ENCODE measurements around the gene CBY2. TPM values are rescaled to one million over a fixed set of nuclear protein-coding genes. Genes with fewer than 3 reads are reported as not detected.
"Not testable (repeated sequence)": the region's sequence is repeated elsewhere in the genome, so short reads cannot be mapped to it uniquely, and the experiment has no call there.

Gene CBY2
- total RNA-seq, result not detected

GRCh38 chr13:45702088-45702487, at the start of gene CBY2:
Gene CBY2 (plus strand): TSS chr13:45702320. CDS start chr13:45702391, 71 bp downstream.
- DNase-seq (no peak), ATAC-seq (no peak)
- Histone ChIP-seq H3K27me3 (no peaks in the 10 kb centered on the region), H3K36me3 (replicated peaks in 1 of 2; ENCODE audit: insufficient read depth in 1 of 2, low read depth in 2 of 2) (no peaks in the 10 kb centered on the region), H3K4me1 (no peaks in the 10 kb centered on the region), H3K9me3 (no peaks in the 10 kb centered on the region), H3K4me3 (no peak within 1 kb of the TSS), H3K27ac (no peak within 1 kb of the TSS)
- TF ChIP-seq POLR2A (IDR thresholded peaks at IDR 0.05), result no peak
- TF ChIP-seq, protein P1, sequence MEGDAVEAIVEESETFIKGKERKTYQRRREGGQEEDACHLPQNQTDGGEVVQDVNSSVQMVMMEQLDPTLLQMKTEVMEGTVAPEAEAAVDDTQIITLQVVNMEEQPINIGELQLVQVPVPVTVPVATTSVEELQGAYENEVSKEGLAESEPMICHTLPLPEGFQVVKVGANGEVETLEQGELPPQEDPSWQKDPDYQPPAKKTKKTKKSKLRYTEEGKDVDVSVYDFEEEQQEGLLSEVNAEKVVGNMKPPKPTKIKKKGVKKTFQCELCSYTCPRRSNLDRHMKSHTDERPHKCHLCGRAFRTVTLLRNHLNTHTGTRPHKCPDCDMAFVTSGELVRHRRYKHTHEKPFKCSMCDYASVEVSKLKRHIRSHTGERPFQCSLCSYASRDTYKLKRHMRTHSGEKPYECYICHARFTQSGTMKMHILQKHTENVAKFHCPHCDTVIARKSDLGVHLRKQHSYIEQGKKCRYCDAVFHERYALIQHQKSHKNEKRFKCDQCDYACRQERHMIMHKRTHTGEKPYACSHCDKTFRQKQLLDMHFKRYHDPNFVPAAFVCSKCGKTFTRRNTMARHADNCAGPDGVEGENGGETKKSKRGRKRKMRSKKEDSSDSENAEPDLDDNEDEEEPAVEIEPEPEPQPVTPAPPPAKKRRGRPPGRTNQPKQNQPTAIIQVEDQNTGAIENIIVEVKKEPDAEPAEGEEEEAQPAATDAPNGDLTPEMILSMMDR (IDR thresholded peaks at IDR 0.05), result no peak
- intact Hi-C loops (cut with DNase I), result no loop called here
- 64 to 76% methylated on average over 1 of the region's 1 CpG for WGBS, 2 donors

DNA sequence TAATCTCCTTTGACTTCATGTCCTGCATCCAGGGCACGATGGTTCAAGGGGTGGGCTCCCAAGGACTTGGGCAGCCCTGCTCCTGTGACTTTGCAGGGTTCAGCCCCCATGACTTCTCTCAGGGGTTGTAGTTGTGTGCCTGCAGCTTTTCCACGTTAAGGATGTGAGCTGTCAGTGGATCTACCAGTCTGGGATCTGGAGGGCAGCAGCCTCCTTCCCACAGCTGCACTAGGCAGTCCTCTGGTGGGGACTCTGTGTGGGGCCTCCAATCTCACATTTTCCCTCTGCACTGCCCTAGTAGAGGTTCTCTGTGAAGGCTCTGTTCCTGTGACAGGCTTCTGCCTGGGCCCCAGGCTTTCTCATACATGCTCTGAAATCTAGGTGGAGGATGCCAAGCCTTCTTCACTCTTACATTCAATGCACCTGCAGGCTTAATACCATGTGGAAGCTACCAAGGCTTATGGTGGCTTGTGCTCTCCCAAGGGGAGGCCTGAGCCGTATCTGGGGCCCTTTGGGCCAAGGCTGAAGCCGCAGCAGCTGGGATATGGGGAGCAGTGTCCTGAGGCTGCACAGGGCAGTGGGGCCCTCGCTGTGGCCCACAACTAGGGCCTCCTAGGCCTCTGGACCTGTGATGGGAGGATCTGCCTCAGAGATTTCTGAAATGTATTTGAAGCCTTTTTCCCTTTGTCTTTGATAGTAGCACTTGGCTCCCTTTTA, 47.3 kb upstream of the CBY2 start:
- no peak overlapping the region for H3K27ac ChIP-seq
- H3K36me3 ChIP-seq (replicated peaks in 1 of 2; ENCODE audit: insufficient read depth in 1 of 2, low read depth in 2 of 2), result no peaks in the 10 kb centered on the region
- TF ChIP-seq, protein P1 (IDR thresholded peaks at IDR 0.05), result no peak
- TF ChIP-seq POLR2A (IDR thresholded peaks at IDR 0.05), result no peak
- H3K9me3 ChIP-seq, result no peaks in the 10 kb centered on the region
- H3K4me3 ChIP-seq, result no peak overlapping the region
- intact Hi-C loops (cut with DNase I), result no loop called here
- WGBS, 2 donors, result 74 to 77% methylated on average over 4 to 5 of the region's 5 CpGs
- DNase-seq (no peak), ATAC-seq (no peak)
- no peaks in the 10 kb centered on the region for H3K4me1 ChIP-seq
- H3K27me3 ChIP-seq, result no peaks in the 10 kb centered on the region

DNA sequence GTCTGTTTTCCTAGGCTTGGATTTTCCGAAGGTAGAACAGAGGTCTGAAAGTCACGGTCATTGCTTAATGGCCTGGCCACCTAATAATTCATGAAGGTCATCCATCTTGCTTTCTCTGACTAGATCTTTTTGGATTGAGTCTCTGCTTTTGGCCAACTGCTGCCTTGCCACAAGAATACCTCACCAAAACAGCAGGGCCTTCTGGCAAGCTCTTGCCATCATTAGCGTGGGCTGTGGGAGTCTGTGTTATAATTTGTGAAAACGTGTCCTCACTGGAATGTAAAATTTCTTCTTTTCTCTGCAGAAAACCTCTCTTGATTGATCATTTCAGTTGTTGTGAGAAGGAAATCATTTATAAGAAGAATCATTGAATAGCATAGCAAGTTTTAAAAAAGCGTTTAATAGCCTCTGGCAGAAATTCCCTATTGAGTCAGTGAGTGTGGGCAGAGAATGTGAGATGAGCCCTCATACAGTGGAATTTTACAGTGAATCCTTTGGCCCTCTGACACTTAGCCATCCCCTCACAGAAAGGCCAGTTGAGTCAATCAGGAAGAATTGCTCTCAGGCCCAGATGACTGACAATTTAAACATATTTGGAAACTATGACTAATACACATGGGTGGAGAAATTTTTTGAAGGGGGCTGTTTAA, 43.4 kb upstream of the CBY2 start:
- intact Hi-C loops (cut with DNase I), result no loop called here
- Histone ChIP-seq H3K27ac (no peak overlapping the region), H3K36me3 (replicated peaks in 1 of 2; ENCODE audit: insufficient read depth in 1 of 2, low read depth in 2 of 2) (no peaks in the 10 kb centered on the region), H3K9me3 (no peaks in the 10 kb centered on the region), H3K4me3 (no peak overlapping the region), H3K4me1 (no peaks in the 10 kb centered on the region), H3K27me3 (no peaks in the 10 kb centered on the region)
- 75 to 87% methylated on average over 5 of the region's 5 CpGs for WGBS, 2 donors
- DNase-seq (no peak), ATAC-seq (no peak)
- TF ChIP-seq POLR2A (IDR thresholded peaks at IDR 0.05), result no peak
- TF ChIP-seq, protein P1 (IDR thresholded peaks at IDR 0.05), result no peak

DNA sequence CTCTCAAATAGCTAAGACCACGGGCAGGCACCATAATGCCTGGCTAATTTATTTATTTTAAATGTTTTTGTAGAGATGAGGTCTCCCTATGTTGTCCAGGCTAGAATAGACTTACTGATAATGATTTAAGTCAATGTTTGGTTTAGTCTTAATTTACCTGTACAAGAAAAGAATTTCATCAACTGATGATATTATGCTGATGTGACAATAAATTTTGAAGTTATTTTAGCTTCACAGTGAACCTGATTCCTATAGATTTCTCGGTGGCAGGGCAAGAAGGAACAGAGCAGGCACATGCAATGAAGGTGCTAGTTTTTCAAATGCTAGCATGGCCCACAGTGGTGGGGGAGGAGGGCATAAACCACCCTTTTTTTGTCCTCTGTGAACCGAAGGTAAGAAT, 42.6 kb upstream of the CBY2 start:
- H3K9me3 ChIP-seq, result no peaks in the 10 kb centered on the region
- no peaks in the 10 kb centered on the region for H3K36me3 ChIP-seq (replicated peaks in 1 of 2; ENCODE audit: insufficient read depth in 1 of 2, low read depth in 2 of 2)
- no peaks in the 10 kb centered on the region for H3K27me3 ChIP-seq
- DNase-seq (no peak), ATAC-seq (no peak)
- WGBS, 2 donors, result 49 to 52% methylated on average over 3 of the region's 3 CpGs
- H3K4me1 ChIP-seq, result no peaks in the 10 kb centered on the region
- intact Hi-C loops (cut with DNase I), result no loop called here
- no peak overlapping the region for H3K4me3 ChIP-seq
- no peak for TF ChIP-seq POLR2A (IDR thresholded peaks at IDR 0.05)
- TF ChIP-seq, protein P1 (IDR thresholded peaks at IDR 0.05), result no peak
- H3K27ac ChIP-seq, result no peak overlapping the region

GRCh38 chr13:45660458-45660857, 41.7 kb upstream of the CBY2 start:
- WGBS, 2 donors, result 22 to 67% methylated on average over 1 of the region's 1 CpG
- H3K4me3 ChIP-seq; H3K27me3 ChIP-seq; H3K36me3 ChIP-seq (replicated peaks in 1 of 2; ENCODE audit: insufficient read depth in 1 of 2, low read depth in 2 of 2); H3K4me1 ChIP-seq; DNase-seq; ATAC-seq; H3K27ac ChIP-seq; intact Hi-C loops (cut with DNase I); H3K9me3 ChIP-seq: not testable (repeated sequence)
